Measurements from ENCODE around the gene TBPL1.
"Not testable (repeated sequence)": the region's sequence is repeated elsewhere in the genome, so short reads cannot be mapped to it uniquely, and the experiment has no call there.

TBPL1 gene

GRCh38 chr6:133965817-133966360 is 12.9 kb downstream of the TBPL1 start:
- no peak for DNase-seq (ENCODE audit: low spot score)
- CTCF ChIA-PET: interaction anchor here (0.6 kb wide), 1 partner anchor 784 kb away, joined by 4 read pairs; no protein-coding TSS in a partner anchor
- H3K27ac ChIP-seq: no peak overlapping the region
- TF ChIP-seq CTCF (conservative IDR thresholded peaks at IDR 0.05; ENCODE audit: low read depth): no peak
- POLR2A ChIA-PET (ENCODE audit: low non-redundant PET): no interaction called here

GRCh38 chr6:133966654-133967329 is 13.8 kb downstream of the TBPL1 start:
- ChIA-PET POLR2A (ENCODE audit: low non-redundant PET) (no interaction called here), CTCF (no interaction called here)
- TF ChIP-seq CTCF (conservative IDR thresholded peaks at IDR 0.05; ENCODE audit: low read depth): no peak
- no peak overlapping the region for H3K27ac ChIP-seq
- no peak for DNase-seq (ENCODE audit: low spot score)

- POLR2A ChIA-PET (ENCODE audit: low non-redundant PET): no interaction called here
- H3K27ac ChIP-seq: no peak overlapping the region
- DNase-seq (ENCODE audit: low spot score): no peak
- CTCF ChIA-PET: no interaction called here
- no peak for TF ChIP-seq CTCF (conservative IDR thresholded peaks at IDR 0.05; ENCODE audit: low read depth)
Observed at GRCh38 chr6:133967347-133967746, 14.3 kb downstream of the TBPL1 start.

GRCh38 chr6:133967835-133968234 is 14.8 kb downstream of the TBPL1 start:
- DNase-seq (ENCODE audit: low spot score); POLR2A ChIA-PET (ENCODE audit: low non-redundant PET); H3K27ac ChIP-seq: not testable (repeated sequence)
- CTCF ChIA-PET: interaction anchor here (0.8 kb wide), 1 partner anchor 96 kb away, joined by 3 read pairs; no protein-coding TSS in a partner anchor

- DNase-seq (ENCODE audit: low spot score): no peak
- CTCF ChIA-PET: interaction anchor here (0.6 to 0.9 kb wide), 2 partner anchors 76 to 128 kb away, joined by 3 read pairs; no protein-coding TSS in a partner anchor
- H3K27ac ChIP-seq: no peak overlapping the region
- POLR2A ChIA-PET (ENCODE audit: low non-redundant PET): no interaction called here
- TF ChIP-seq CTCF (conservative IDR thresholded peaks at IDR 0.05; ENCODE audit: low read depth): no peak
Observed at GRCh38 chr6:133969285-133969920, 16.4 kb downstream of the TBPL1 start.

- POLR2A ChIA-PET (ENCODE audit: low non-redundant PET): no interaction called here
- CTCF ChIA-PET: interaction anchor here (0.7 to 0.9 kb wide), 2 partner anchors 127 to 514 kb away, joined by 3 read pairs; no protein-coding TSS in a partner anchor
- DNase-seq (ENCODE audit: low spot score): no peak
- no peak for TF ChIP-seq CTCF (conservative IDR thresholded peaks at IDR 0.05; ENCODE audit: low read depth)
- no peak overlapping the region for H3K27ac ChIP-seq
Observed at GRCh38 chr6:133969921-133970295, 16.9 kb downstream of the TBPL1 start.

- TF ChIP-seq CTCF (conservative IDR thresholded peaks at IDR 0.05; ENCODE audit: low read depth): no peak
- H3K27ac ChIP-seq: no peak overlapping the region
- DNase-seq (ENCODE audit: low spot score): no peak
- ChIA-PET CTCF (no interaction called here), POLR2A (ENCODE audit: low non-redundant PET) (no interaction called here)
Observed at GRCh38 chr6:133971861-133972260, 18.8 kb downstream of the TBPL1 start.

Data from RWPE1 (cell line).